ENCODE data around the gene SYNE1. TPM values are rescaled to one million over a fixed set of nuclear protein-coding genes. Genes with fewer than 3 reads are reported as not detected.
A peak's percentile ranks its signal among the peaks of the same experiment; 100 is the strongest.

Gene SYNE1
- total and polyA plus RNA-seq, 9 donors, result 57.0 to 141 (median 97.5) TPM

GRCh38 chr6:152184917-152185574 is 452.1 kb downstream of the SYNE1 start:
- Histone ChIP-seq H3K27me3 (ENCODE audit: control insufficient read depth, insufficient read depth, low read length) (no peaks in the 10 kb centered on the region), H3K36me3 (ENCODE audit: control insufficient read depth, insufficient read depth, low read length) (peaks cover 7% of the 10 kb centered on the region), H3K27ac (ENCODE audit: low read length) (no peak overlapping the region), H3K4me1 (ENCODE audit: control insufficient read depth, insufficient read depth, low read length) (no peaks in the 10 kb centered on the region), H3K4me3 (ENCODE audit: low read length) (no peak overlapping the region), H3K9me3 (replicated peaks; ENCODE audit: control insufficient read depth, low read depth, low read length) (no peaks in the 10 kb centered on the region)
- DNase-seq, result no peak
- WGBS (ENCODE audit: insufficient coverage), result 64% methylated on average over 2 of the region's 6 CpGs

GRCh38 chr6:152184573-152184916 is 452.6 kb downstream of the SYNE1 start:
- DNase-seq, result no peak
- no peaks in the 10 kb centered on the region for H3K4me1 ChIP-seq (ENCODE audit: control insufficient read depth, insufficient read depth, low read length)
- no CpG with 5 or more reads among the region's 2 CpGs for WGBS (ENCODE audit: insufficient coverage)
- no peaks in the 10 kb centered on the region for H3K27me3 ChIP-seq (ENCODE audit: control insufficient read depth, insufficient read depth, low read length)
- peaks cover 7% of the 10 kb centered on the region for H3K36me3 ChIP-seq (ENCODE audit: control insufficient read depth, insufficient read depth, low read length)
- H3K27ac ChIP-seq (ENCODE audit: low read length), result no peak overlapping the region
- H3K4me3 ChIP-seq (ENCODE audit: low read length), result no peak overlapping the region
- H3K9me3 ChIP-seq (replicated peaks; ENCODE audit: control insufficient read depth, low read depth, low read length), result no peaks in the 10 kb centered on the region

- no peak for DNase-seq
- no peaks in the 10 kb centered on the region for H3K9me3 ChIP-seq (replicated peaks; ENCODE audit: control insufficient read depth, low read depth, low read length)
- no peak overlapping the region for H3K27ac ChIP-seq (ENCODE audit: low read length)
- H3K27me3 ChIP-seq (ENCODE audit: control insufficient read depth, insufficient read depth, low read length), result no peaks in the 10 kb centered on the region
- WGBS (ENCODE audit: insufficient coverage), result no CpG with 5 or more reads among the region's 5 CpGs
- H3K4me1 ChIP-seq (ENCODE audit: control insufficient read depth, insufficient read depth, low read length), result no peaks in the 10 kb centered on the region
- H3K36me3 ChIP-seq (ENCODE audit: control insufficient read depth, insufficient read depth, low read length), result peaks cover 7% of the 10 kb centered on the region
- H3K4me3 ChIP-seq (ENCODE audit: low read length), result no peak overlapping the region
Measured at GRCh38 chr6:152180601-152181000, 456.6 kb downstream of the SYNE1 start.

GRCh38 chr6:152176268-152176667 is 460.9 kb downstream of the SYNE1 start:
- Histone ChIP-seq H3K9me3 (replicated peaks; ENCODE audit: control insufficient read depth, low read depth, low read length) (no peaks in the 10 kb centered on the region), H3K36me3 (ENCODE audit: control insufficient read depth, insufficient read depth, low read length) (peaks cover 21% of the 10 kb centered on the region), H3K27ac (ENCODE audit: low read length) (no peak overlapping the region), H3K4me1 (ENCODE audit: control insufficient read depth, insufficient read depth, low read length) (no peaks in the 10 kb centered on the region), H3K27me3 (ENCODE audit: control insufficient read depth, insufficient read depth, low read length) (no peaks in the 10 kb centered on the region), H3K4me3 (ENCODE audit: low read length) (no peak overlapping the region)
- DNase-seq, result no peak
- WGBS (ENCODE audit: insufficient coverage), result 40% methylated on average over 3 of the region's 4 CpGs

- Histone ChIP-seq H3K4me3 (ENCODE audit: low read length) (no peak overlapping the region), H3K36me3 (ENCODE audit: control insufficient read depth, insufficient read depth, low read length) (peaks cover 26% of the 10 kb centered on the region), H3K4me1 (ENCODE audit: control insufficient read depth, insufficient read depth, low read length) (no peaks in the 10 kb centered on the region), H3K27ac (ENCODE audit: low read length) (no peak overlapping the region), H3K27me3 (ENCODE audit: control insufficient read depth, insufficient read depth, low read length) (no peaks in the 10 kb centered on the region), H3K9me3 (replicated peaks; ENCODE audit: control insufficient read depth, low read depth, low read length) (no peaks in the 10 kb centered on the region)
- DNase-seq, result no peak
- 40% methylated on average over 1 of the region's 2 CpGs for WGBS (ENCODE audit: insufficient coverage)
Measured at GRCh38 chr6:152173957-152174356, 463.2 kb downstream of the SYNE1 start.

- no peaks in the 10 kb centered on the region for H3K4me1 ChIP-seq (ENCODE audit: control insufficient read depth, insufficient read depth, low read length)
- H3K27ac ChIP-seq (ENCODE audit: low read length), result no peak overlapping the region
- H3K9me3 ChIP-seq (replicated peaks; ENCODE audit: control insufficient read depth, low read depth, low read length), result no peaks in the 10 kb centered on the region
- 63% methylated on average over 2 of the region's 4 CpGs for WGBS (ENCODE audit: insufficient coverage)
- no peaks in the 10 kb centered on the region for H3K27me3 ChIP-seq (ENCODE audit: control insufficient read depth, insufficient read depth, low read length)
- H3K4me3 ChIP-seq (ENCODE audit: low read length), result no peak overlapping the region
- peaks cover 25% of the 10 kb centered on the region for H3K36me3 ChIP-seq (ENCODE audit: control insufficient read depth, insufficient read depth, low read length)
- DNase-seq, result peak; percentile 8
Measured at GRCh38 chr6:152173321-152173720, 463.8 kb downstream of the SYNE1 start.

- no peaks in the 10 kb centered on the region for H3K27me3 ChIP-seq (ENCODE audit: control insufficient read depth, insufficient read depth, low read length)
- peaks cover 20% of the 10 kb centered on the region for H3K36me3 ChIP-seq (ENCODE audit: control insufficient read depth, insufficient read depth, low read length)
- H3K9me3 ChIP-seq (replicated peaks; ENCODE audit: control insufficient read depth, low read depth, low read length), result no peaks in the 10 kb centered on the region
- DNase-seq, result no peak
- H3K4me1 ChIP-seq (ENCODE audit: control insufficient read depth, insufficient read depth, low read length), result no peaks in the 10 kb centered on the region
- WGBS (ENCODE audit: insufficient coverage), result 92% methylated on average over 5 of the region's 13 CpGs
- no peak overlapping the region for H3K4me3 ChIP-seq (ENCODE audit: low read length)
- H3K27ac ChIP-seq (ENCODE audit: low read length), result no peak overlapping the region
Measured at GRCh38 chr6:152170702-152171667, 466.2 kb downstream of the SYNE1 start.

- H3K9me3 ChIP-seq (replicated peaks; ENCODE audit: control insufficient read depth, low read depth, low read length), result no peaks in the 10 kb centered on the region
- H3K27me3 ChIP-seq (ENCODE audit: control insufficient read depth, insufficient read depth, low read length), result no peaks in the 10 kb centered on the region
- peaks cover 20% of the 10 kb centered on the region for H3K36me3 ChIP-seq (ENCODE audit: control insufficient read depth, insufficient read depth, low read length)
- DNase-seq, result no peak
- no peaks in the 10 kb centered on the region for H3K4me1 ChIP-seq (ENCODE audit: control insufficient read depth, insufficient read depth, low read length)
- no peak overlapping the region for H3K27ac ChIP-seq (ENCODE audit: low read length)
- WGBS (ENCODE audit: insufficient coverage), result 96% methylated on average over 4 of the region's 4 CpGs
- no peak overlapping the region for H3K4me3 ChIP-seq (ENCODE audit: low read length)
Measured at GRCh38 chr6:152170313-152170701, 466.9 kb downstream of the SYNE1 start.

GRCh38 chr6:152167641-152168603 is 469.2 kb downstream of the SYNE1 start:
- peak overlapping the region; percentile 82 for H3K27ac ChIP-seq (ENCODE audit: low read length)
- H3K4me3 ChIP-seq (ENCODE audit: low read length), result peak overlapping the region; percentile 21
- no peaks in the 10 kb centered on the region for H3K27me3 ChIP-seq (ENCODE audit: control insufficient read depth, insufficient read depth, low read length)
- peaks cover 23% of the 10 kb centered on the region for H3K36me3 ChIP-seq (ENCODE audit: control insufficient read depth, insufficient read depth, low read length)
- H3K4me1 ChIP-seq (ENCODE audit: control insufficient read depth, insufficient read depth, low read length), result no peaks in the 10 kb centered on the region
- H3K9me3 ChIP-seq (replicated peaks; ENCODE audit: control insufficient read depth, low read depth, low read length), result no peaks in the 10 kb centered on the region
- peak; percentile 67 for DNase-seq
- WGBS (ENCODE audit: insufficient coverage), result 83% methylated on average over 4 of the region's 13 CpGs

Measured in muscle of leg (tissue), 11 donors.